Measurements from ENCODE around the gene DNAJA4. TPM values are rescaled to one million over a fixed set of nuclear protein-coding genes. Genes with fewer than 3 reads are reported as not detected.

The DNAJA4 gene
- total RNA-seq (100 to 1,000 TPM in 3 of 4 donors, 10 to 100 TPM in 1; 78.5 to 263 (median 184) TPM), polyA plus RNA-seq (100 to 1,000 TPM; 154 to 276 (median 188) TPM)
- long read RNA-seq, donor 1, transcript DNAJA4-202 (7 exons, 3,116 nt) = major isoform, 24 of 36 reads
- long read RNA-seq, donor 1, partial matches to known transcripts = 3 of 36 reads
- long read RNA-seq, donor 1, other reads (novel, unspliced or antisense) = 7 of 36 reads
- long read RNA-seq, donor 2, transcript DNAJA4-203 (8 exons, 3,245 nt) = minor isoform, 5 of 192 reads
- long read RNA-seq, donor 2, transcript DNAJA4-202 (7 exons, 3,116 nt) = major isoform, 120 of 192 reads
- long read RNA-seq, donor 2, transcript DNAJA4-206 (7 exons, 1,399 nt) = minor isoform, 6 of 192 reads
- long read RNA-seq, donor 2, transcript DNAJA4-207 (2 exons, 2,961 nt) = minor isoform, 11 of 192 reads
- long read RNA-seq, donor 2, partial matches to known transcripts = 15 of 192 reads
- long read RNA-seq, donor 2, other reads (novel, unspliced or antisense) = 32 of 192 reads

DNA sequence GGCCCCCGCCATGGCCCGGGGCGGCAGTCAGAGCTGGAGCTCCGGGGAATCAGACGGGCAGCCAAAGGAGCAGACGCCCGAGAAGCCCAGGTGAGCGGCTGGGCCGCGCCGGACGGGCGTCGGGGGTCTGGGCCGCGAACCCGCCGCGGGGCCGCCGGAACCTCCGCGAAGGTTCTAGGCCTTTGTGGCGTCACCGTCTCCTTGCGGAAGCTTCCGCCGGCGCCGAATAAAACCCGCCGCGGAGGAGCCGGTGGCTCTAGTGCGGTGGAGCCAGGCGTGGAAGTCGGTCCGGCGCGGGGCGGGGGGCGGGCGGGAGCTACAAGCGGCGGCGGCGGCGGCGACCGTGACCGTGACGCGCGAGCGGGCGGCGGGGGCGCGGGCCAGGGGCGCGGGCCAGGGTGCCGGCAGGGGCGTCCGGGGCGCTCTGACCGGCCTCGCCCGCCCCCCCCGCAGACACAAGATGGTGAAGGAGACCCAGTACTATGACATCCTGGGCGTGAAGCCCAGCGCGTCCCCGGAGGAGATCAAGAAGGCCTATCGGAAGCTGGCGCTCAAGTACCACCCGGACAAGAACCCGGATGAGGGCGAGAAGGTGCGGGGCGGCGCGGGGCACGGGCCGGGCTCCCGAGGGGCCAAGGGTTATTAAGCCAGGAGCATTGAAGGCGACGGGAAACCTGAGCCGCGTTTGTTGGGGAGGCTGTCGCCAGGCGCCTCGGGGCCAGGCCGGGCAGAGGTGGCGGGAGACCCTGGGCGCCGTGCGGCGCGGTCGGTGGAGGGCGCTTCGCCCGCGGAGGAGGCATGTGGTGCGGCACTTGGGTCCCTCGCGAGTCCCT is at the start of gene DNAJA4:
DNAJA4 (plus strand) TSS at position 259 of the 833 bp plus-strand sequence; CDS start at position 461, 202 bp downstream.
- WGBS, 3 donors = 3 to 4% (median 3%) methylated on average over 88 to 107 of the region's 107 CpGs
- H3K27ac ChIP-seq = peak within 1 kb of the TSS; percentile 95
- no peaks in the 10 kb centered on the region for H3K27me3 ChIP-seq (ENCODE audit: insufficient read depth in 3 of 3, low read length in 2 of 3)
- H3K4me1 ChIP-seq = peaks cover 38% of the 10 kb centered on the region
- intact Hi-C loops (cut with DNase I) = loop anchor here in 1 of 2 donors (10.0 kb wide), 1 partner anchor 260 kb away; no protein-coding TSS in a partner anchor
- no peaks in the 10 kb centered on the region for H3K9me3 ChIP-seq
- ATAC-seq = peak; percentile 40 to 71 (median 46)
- H3K36me3 ChIP-seq (ENCODE audit: insufficient read depth in 1 of 2, low read depth in 1 of 2) = no peaks in the 10 kb centered on the region
- TF ChIP-seq, protein P1, sequence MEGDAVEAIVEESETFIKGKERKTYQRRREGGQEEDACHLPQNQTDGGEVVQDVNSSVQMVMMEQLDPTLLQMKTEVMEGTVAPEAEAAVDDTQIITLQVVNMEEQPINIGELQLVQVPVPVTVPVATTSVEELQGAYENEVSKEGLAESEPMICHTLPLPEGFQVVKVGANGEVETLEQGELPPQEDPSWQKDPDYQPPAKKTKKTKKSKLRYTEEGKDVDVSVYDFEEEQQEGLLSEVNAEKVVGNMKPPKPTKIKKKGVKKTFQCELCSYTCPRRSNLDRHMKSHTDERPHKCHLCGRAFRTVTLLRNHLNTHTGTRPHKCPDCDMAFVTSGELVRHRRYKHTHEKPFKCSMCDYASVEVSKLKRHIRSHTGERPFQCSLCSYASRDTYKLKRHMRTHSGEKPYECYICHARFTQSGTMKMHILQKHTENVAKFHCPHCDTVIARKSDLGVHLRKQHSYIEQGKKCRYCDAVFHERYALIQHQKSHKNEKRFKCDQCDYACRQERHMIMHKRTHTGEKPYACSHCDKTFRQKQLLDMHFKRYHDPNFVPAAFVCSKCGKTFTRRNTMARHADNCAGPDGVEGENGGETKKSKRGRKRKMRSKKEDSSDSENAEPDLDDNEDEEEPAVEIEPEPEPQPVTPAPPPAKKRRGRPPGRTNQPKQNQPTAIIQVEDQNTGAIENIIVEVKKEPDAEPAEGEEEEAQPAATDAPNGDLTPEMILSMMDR (IDR thresholded peaks at IDR 0.05) = no peak
- H3K4me3 ChIP-seq = peak within 1 kb of the TSS; percentile 88
- DNase-seq = peak; percentile 76 to 85

DNA sequence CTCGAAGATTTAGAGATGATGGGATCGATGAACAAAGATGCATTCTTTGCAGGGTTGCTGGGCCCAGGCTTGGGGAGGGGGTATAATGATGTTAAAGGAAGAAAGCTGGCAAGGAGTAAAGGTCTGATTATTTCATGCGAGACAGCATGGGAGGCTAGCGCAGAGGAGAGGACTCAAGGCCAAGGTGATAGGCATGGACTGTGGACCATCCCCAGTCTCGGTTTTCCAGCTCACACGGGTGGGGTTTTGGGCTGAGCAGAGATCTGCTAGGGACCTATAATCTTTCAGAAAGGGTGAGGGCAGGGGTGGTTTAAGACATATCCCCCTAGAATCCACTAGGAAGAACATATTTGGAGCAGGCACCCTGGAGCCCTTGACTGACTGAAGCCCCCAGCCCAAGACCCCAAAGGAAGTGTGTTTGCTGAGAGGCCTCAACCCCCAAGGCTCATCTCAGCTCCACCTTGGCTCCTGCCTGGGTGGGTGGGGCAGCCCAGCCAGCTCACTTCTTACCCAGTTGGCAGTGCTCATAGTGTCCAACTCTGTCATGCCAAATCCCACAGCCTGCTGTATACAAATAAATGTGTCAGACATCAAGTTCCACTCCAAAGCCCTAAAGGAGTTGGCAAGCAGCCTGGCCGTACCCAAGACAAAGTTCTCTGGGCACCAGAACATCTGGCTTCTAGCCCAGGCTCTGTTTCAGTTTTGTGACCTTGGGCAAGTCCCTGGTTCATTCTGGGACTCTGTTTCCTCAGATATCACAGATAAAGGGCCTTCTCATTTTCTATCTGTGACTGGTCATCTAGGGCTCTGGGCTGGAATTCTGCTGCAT is 47.9 kb upstream of the DNAJA4 start:
- DNase-seq (peak; percentile 74 to 90), ATAC-seq (peak; percentile 80 to 87 (median 82))
- intact Hi-C loops (cut with DNase I) = no loop called here
- WGBS, 3 donors = 31 to 56% (median 36%) methylated on average over 7 of the region's 7 CpGs
- TF ChIP-seq, protein P1 (IDR thresholded peaks at IDR 0.05) = no peak
- Histone ChIP-seq H3K4me1 (peaks cover 42% of the 10 kb centered on the region), H3K36me3 (ENCODE audit: insufficient read depth in 1 of 2, low read depth in 1 of 2) (no peaks in the 10 kb centered on the region), H3K9me3 (no peaks in the 10 kb centered on the region), H3K27ac (peak overlapping the region; percentile 79), H3K27me3 (ENCODE audit: insufficient read depth in 3 of 3, low read length in 2 of 3) (no peaks in the 10 kb centered on the region), H3K4me3 (no peak overlapping the region)

DNA sequence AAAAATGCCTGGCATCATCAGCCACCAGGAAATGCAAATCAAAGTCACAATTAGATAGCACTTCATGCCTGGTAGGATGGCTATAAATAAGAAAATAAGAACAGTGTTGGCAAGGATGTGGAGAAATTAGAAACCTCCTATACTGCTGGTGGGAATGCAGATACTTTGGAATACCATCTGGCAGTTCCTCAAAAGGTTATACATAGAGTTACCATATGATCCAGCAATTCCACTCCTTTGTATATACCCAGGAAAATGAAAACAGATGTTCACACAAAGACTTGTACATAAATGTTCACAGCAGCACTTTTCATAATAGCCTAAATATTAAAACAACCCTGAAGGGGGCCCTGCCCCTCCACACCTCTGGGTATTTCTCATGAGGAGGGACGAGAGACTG is 43.6 kb upstream of the DNAJA4 start:
- WGBS, 3 donors = 53 to 72% (median 71%) methylated on average over 1 of the region's 1 CpG
- H3K27me3 ChIP-seq (ENCODE audit: insufficient read depth in 3 of 3, low read length in 2 of 3) = no peaks in the 10 kb centered on the region
- H3K9me3 ChIP-seq = peaks cover 7% of the 10 kb centered on the region
- DNase-seq (no peak), ATAC-seq (no peak)
- intact Hi-C loops (cut with DNase I) = no loop called here
- no peak overlapping the region for H3K4me3 ChIP-seq
- H3K4me1 ChIP-seq = peaks cover 15% of the 10 kb centered on the region
- H3K36me3 ChIP-seq (ENCODE audit: insufficient read depth in 1 of 2, low read depth in 1 of 2) = no peaks in the 10 kb centered on the region
- TF ChIP-seq, protein P1 (IDR thresholded peaks at IDR 0.05) = no peak
- H3K27ac ChIP-seq = no peak overlapping the region

DNA sequence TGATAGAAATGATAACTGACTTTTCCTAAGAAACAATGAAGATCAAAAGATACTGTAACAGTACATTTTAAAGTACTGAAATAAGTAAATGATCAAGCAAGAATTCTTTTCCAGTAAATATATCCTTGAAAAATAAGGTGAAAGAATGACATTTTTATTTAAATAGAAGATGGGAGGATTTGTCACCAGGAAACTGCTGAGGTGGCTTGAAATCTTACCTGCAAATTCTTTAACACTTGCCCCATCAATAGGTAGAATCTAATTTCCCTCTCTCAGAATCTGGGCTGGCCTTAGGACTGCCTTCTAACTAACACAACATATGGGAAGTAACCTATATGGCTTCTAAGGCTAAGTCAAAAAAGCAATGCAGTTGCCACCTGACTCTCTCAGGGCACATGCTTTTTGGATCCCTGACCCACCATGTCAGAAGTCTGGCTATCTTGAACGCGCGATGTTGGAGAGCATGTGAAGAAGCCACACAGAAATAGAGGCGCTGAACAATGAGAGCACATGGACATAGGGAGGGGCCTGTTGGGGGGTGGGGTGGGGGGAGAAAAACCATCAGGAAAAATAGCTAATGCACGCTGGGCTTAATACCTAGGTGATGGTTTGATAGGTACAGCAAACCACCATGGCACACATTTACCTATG is 41.5 kb upstream of the DNAJA4 start:
- Histone ChIP-seq H3K36me3 (ENCODE audit: insufficient read depth in 1 of 2, low read depth in 1 of 2) (no peaks in the 10 kb centered on the region), H3K27ac (no peak overlapping the region), H3K4me1 (no peaks in the 10 kb centered on the region), H3K27me3 (ENCODE audit: insufficient read depth in 3 of 3, low read length in 2 of 3) (no peaks in the 10 kb centered on the region), H3K4me3 (no peak overlapping the region), H3K9me3 (peaks cover 11% of the 10 kb centered on the region)
- WGBS, 3 donors = 92 to 96% (median 95%) methylated on average over 5 of the region's 5 CpGs
- TF ChIP-seq, protein P1 (IDR thresholded peaks at IDR 0.05) = no peak
- no peak for ATAC-seq
- intact Hi-C loops (cut with DNase I) = no loop called here
- DNase-seq = no peak

All from psoas muscle (tissue), 8 donors.